GM12891 (cell line): ENCODE measurements around the gene INSRR.
A peak's percentile ranks its signal among the peaks of the same experiment; 100 is the strongest.

Experiments used
- DNase-seq: peaks from one replicate; pipeline ENCODE4 v3.0.0; 2011; ENCODE audit warnings: low spot score; ENCODE audit not compliant: insufficient read length
- FAIRE-seq: peaks from 2 replicates; lab custom pipeline; 2011; peaks lifted over from hg19 to GRCh38; lab: Jason Lieb, UNC
- PAX5 ChIP-seq: IDR thresholded peaks from 2 replicates; pipeline ENCODE4 v1.6.1; 2011; ENCODE audit warnings: low read length, moderate library complexity, mild to moderate bottlenecking; ENCODE audit not compliant: insufficient read depth, severe bottlenecking
- POLR2A ChIP-seq: IDR thresholded peaks from 2 replicates; pipeline ENCODE4 v1.6.1; 2011; ENCODE audit warnings: low read depth, low read length, control low read depth
- POLR2AphosphoS5 ChIP-seq: IDR thresholded peaks from 2 replicates; pipeline ENCODE4 v1.6.1; 2011; ENCODE audit warnings: low read depth, low read length, control low read depth
- POU2F2 ChIP-seq: IDR thresholded peaks from 2 replicates; pipeline ENCODE4 v1.6.1; 2011; ENCODE audit warnings: low read depth, mild to moderate bottlenecking, control low read depth, low read length, moderate library complexity
- SPI1 ChIP-seq: IDR thresholded peaks from 2 replicates; pipeline ENCODE4 v1.6.1; 2011; ENCODE audit warnings: low read depth, low read length, control low read depth
- TAF1 ChIP-seq: IDR thresholded peaks from 2 replicates; pipeline ENCODE4 v1.6.1; 2011; ENCODE audit warnings: low read depth, low read length, control low read depth

INSRR gene

DNA sequence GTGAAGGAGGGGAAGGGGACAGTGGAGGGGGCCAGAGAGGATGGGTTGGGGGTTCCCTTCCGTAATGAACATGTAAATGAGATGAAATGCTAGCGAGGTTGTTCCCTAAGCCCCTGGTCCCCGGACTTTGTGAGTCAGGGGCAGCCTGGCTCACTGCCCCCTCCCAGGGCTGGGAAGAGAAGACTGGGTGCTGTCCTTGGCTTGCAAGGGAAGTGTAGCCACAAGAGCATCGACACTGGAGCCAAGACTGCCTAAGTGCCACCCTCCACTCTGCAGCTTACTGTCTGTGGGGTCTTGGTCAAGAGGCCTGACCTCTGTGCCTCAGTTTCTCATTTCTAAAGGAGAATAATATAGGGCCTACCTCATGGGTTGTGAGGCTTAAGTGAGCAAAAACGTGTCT lies 35.1 kb upstream of the INSRR start:
- no peak for TF ChIP-seq PAX5
- no peak for TF ChIP-seq POU2F2
- no peak for TF ChIP-seq POLR2AphosphoS5
- no peak for TF ChIP-seq TAF1
- TF ChIP-seq SPI1, result no peak
- no peak for FAIRE-seq
- no peak for DNase-seq

DNA sequence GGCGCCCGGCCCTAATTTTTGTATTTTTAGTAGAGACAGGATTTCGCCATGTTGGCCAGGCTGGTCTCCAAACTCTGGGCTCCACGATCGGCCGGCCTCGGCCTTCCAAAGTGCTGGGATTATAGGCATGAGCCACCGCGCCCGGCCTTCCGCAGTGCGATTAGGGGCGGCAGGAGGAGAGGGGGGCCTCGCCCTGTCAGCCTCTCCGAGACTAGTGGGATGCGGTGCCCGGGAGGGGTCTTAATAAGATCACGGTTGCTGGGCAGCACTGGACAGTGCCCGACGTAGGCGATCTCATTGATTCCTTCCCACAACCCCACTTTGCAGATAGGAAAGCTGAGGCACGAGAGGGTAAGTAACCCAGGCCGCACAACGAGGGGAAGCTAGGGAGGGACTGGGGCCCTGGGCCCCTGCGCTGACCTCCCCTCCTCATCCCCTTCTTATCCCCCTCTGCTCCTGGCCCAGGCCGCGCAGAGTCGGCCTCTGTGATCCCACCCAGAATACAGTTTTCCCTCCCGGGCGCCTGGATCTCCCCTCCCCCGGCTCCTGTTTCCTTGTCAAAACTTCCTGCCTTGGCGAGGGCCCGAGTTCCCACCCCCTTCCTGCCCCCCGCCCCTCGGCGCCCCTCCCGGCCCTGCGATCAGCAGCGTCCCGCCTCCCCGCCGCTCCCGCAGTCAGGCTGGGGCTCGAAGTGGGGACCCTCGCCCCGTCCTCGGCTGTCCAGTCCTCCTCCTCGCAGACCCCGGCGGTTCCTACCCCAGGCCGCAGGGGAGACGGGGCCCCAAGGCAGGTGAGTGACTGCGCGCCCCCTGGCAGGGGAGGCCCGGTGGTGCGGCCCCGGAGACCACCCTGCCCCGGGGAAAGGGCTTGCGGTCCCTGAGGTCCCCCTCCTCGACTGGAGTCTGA lies 34.4 kb upstream of the INSRR start, which contains the start of gene PEAR1:
PEAR1 (plus strand) TSS at position 671 of the 906 bp plus-strand sequence. CDS start 10,209 bp downstream, outside the sequence.
- FAIRE-seq, result no peak
- no peak for TF ChIP-seq TAF1
- DNase-seq, result no peak

DNA sequence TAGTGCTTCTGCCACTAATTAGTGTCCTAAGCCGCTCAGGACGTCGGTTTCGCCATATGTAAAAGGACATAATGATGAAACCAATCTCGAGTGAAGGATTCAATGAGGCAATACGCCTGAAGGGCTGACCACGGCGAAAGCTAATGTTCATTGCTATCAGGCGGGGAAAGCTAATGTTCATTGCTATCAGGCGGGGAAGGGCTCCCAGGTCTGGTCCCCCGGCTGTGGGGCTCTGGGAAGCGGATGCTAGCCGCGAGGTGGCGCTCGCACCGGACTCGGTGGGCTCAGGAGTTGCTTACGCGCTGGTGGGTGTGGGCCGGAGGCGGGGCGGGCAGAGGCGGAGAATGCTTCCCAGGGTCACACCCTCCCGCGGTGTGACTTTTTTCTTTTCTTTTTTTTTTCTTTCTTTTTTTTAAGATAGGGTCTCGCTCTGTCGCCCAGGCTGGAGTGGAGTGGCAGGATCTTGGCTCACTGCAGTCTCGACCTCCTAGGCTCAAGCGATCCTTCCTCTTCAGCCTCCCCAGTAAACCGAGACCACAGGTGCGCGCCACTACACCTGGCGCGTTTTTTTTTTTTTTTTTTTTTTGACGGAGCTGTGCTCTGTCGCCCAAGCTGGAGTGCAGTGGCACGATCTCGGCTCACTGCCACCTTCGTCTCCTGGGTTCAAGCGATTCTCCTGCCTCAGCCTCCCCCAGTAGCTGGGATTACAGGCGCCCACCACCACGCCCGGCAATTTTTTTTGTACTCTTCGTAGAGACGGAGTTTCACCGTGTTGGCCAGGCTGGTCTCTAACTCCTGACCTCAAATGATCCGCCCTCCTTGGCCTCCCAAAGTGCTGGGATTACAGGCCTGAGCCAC lies 33.5 kb upstream of the INSRR start:
- FAIRE-seq (no peak), DNase-seq (peak; percentile 86)
- TF ChIP-seq POU2F2, result no peak
- no peak for TF ChIP-seq PAX5
- TF ChIP-seq TAF1, result no peak
- TF ChIP-seq POLR2AphosphoS5, result no peak
- TF ChIP-seq POLR2A, result no peak
- TF ChIP-seq SPI1, result no peak

- TF ChIP-seq POU2F2 (no peak), TAF1 (no peak), PAX5 (no peak), SPI1 (no peak), POLR2A (no peak), POLR2AphosphoS5 (no peak)
- FAIRE-seq, result no peak
- peak; percentile 64 for DNase-seq
Observed at GRCh38 chr1:156889802-156890580, 31.1 kb upstream of the INSRR start.

DNA sequence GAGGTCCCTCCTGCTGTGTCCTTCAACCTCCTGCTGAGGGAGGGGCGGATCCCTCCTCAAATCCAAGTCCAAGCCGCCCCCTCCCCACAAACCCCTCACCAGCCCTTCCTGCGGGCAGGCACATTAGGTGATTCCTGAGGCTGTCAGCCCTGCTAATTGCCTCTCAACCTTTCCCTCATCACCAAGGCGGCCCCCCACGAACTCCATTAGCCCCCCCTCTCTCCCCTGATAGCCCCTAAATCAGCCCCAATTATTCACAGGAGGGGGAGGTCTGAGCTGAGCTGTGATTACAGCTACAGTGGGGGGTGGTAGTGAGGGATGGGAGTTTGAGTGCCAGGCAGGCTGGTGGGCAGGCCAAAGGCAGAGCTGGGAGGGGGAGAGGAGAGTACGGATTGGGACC lies 28.8 kb upstream of the INSRR start:
- TF ChIP-seq POU2F2, result no peak
- TF ChIP-seq TAF1, result no peak
- no peak for FAIRE-seq
- no peak for DNase-seq

DNA sequence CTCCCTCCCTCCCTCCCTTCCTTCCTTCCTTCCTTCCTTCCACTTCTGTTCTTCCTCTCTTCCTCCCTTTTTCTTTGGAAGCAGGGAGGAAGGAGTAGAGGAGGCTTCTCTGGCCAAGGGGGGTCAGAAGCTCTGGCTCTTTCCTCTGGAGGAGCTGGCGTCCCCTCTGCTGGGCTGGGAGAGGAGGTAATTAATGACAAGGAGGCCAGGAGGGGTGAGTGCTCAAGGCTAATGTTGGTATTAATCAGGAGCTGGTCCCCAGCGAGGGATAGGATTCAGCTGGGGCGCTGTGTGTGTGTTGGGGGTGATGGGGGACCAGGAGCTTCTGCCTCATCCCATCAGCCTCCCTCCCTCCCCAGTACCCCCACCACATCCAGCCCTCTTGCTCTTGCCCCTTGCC lies 28.4 kb upstream of the INSRR start:
- DNase-seq, result no peak
- TF ChIP-seq POLR2A, result no peak
- TF ChIP-seq SPI1, result no peak
- TF ChIP-seq PAX5, result no peak
- no peak for TF ChIP-seq TAF1
- TF ChIP-seq POU2F2, result no peak
- no peak for TF ChIP-seq POLR2AphosphoS5
- no peak for FAIRE-seq

DNA sequence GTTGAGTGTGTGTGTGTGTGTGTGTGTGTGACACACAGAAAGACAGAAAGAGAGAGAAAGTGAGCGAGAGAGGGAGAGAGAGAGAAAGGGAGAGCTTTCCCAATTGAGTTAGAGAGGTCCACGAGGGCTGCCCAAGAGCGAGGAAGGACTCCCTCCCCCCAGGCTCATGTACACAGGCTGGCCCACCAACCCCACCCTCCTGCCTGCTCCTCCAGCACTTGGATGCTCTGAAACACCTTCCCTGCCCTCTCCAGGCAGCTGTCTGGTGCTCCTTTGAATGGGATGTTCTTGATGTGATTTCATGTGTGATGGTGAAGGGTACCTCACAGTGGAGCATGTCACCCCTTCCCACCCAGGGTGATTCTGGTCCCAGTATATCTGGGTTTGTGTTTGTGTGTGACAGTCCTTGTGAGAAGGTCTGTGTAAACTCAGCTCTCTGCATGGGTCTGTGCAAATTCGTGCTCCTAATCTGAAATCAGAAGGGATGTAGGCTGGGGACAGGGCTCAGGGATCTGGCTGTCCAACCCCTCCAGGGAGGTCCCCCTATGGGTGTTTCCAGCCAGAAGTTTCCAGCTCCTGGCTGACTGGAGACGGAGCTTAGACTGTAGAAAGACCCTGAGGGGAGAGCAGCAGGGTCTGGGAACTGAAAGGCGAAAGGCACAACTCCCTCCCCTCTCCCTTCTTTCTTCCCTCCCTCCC lies 27.8 kb upstream of the INSRR start:
- no peak for TF ChIP-seq SPI1
- TF ChIP-seq PAX5, result no peak
- no peak for TF ChIP-seq POLR2AphosphoS5
- no peak for TF ChIP-seq TAF1
- TF ChIP-seq POU2F2, result no peak
- no peak for TF ChIP-seq POLR2A
- DNase-seq (no peak), FAIRE-seq (no peak)

DNA sequence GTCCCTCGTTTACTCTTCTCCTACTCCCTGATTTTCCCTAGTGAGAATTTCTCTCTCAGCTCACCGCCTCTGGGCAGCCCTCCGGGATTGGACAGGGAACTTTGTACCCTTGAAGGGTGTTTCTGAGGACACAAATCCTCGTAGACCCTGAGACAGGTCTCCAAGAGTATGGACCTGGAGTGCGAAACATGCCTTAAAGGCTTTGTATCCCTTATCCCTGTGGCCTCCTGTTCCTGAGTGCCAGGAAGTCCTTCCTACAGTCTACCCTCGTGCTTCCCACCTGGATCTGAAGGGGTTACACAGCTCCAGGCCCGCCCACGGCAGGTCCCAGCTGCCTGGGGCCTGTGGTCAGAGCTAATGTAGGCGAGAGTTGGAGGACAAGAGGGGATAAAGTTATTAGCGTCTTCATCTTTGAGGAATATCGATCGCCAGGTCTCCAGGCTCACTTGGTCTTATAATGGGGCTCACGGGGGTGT lies 27.0 kb upstream of the INSRR start:
- FAIRE-seq (no peak), DNase-seq (no peak)
- no peak for TF ChIP-seq POLR2AphosphoS5
- TF ChIP-seq SPI1, result no peak
- no peak for TF ChIP-seq PAX5
- TF ChIP-seq TAF1, result no peak
- TF ChIP-seq POU2F2, result no peak
- TF ChIP-seq POLR2A, result no peak

GRCh38 chr1:156885314-156885713 lies 26.4 kb upstream of the INSRR start:
- DNase-seq (no peak), FAIRE-seq (no peak)
- no peak for TF ChIP-seq SPI1
- no peak for TF ChIP-seq POU2F2
- no peak for TF ChIP-seq TAF1
- no peak for TF ChIP-seq POLR2AphosphoS5
- no peak for TF ChIP-seq POLR2A
- no peak for TF ChIP-seq PAX5
